ENCODE data around the gene SLC7A5.
"Not testable (repeated sequence)": the region's sequence is repeated elsewhere in the genome, so short reads cannot be mapped to it uniquely, and the experiment has no call there.

Gene SLC7A5

DNA sequence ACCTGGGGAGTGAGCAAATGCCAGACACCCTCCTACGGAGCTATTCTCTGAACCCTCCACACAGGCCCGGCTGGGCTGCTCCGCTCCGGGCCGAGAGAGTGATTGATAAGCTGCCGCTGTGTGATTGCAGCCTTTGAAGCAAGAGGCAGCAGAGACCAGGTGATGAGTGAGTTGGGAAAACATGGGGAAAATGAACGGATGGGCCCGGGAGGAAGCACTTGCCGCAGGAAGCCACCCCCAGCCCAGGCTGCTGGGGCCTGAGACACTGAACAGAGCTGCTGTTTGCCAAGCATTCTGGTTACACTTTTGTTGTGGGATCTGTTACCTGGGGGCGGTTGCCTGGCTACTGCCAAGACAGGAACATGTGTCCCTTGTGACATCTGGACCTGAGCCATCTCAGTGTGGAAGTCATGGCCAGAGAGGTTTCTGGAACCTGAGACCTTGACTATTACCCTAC lies 57.1 kb downstream of the SLC7A5 start:
- H3K4me1 ChIP-seq (ENCODE audit: control insufficient read depth, insufficient read depth, low read length, poor library complexity, severe bottlenecking) = no peaks in the 10 kb centered on the region

DNA sequence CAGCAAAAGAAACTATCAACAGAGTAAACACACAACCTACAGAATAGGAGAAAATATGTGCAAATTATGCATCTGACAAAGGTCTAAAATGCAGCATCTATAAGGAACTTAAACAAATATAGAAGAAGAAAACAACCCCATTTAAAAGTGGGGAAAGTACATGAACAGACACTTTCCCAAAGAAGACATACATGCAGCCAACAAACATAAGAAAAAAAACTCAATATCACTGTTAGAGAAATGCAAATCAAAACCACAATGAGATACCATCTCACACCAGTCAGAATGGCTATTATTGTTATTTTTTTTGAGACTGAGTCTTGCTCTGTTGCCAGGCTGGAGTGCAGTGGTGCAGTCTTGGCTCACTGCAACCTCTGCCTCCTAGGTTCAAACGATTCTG lies 57.9 kb downstream of the SLC7A5 start:
- not testable (repeated sequence) for H3K4me1 ChIP-seq (ENCODE audit: control insufficient read depth, insufficient read depth, low read length, poor library complexity, severe bottlenecking); H3K27me3 ChIP-seq (replicated peaks; ENCODE audit: control insufficient read depth, insufficient read depth, low read length, poor library complexity, severe bottlenecking); DNase-seq; H3K27ac ChIP-seq (ENCODE audit: insufficient read depth, low read length, poor library complexity, severe bottlenecking); H3K4me3 ChIP-seq (ENCODE audit: insufficient read depth, low read depth, low read length, poor library complexity, severe bottlenecking); H3K9me3 ChIP-seq (ENCODE audit: control insufficient read depth, low read length); H3K36me3 ChIP-seq (ENCODE audit: control insufficient read depth, insufficient read depth, low read length)

More for the DNA sequence above, 57.1 kb downstream of the SLC7A5 start:
- no peak for DNase-seq
- Histone ChIP-seq H3K36me3 (ENCODE audit: control insufficient read depth, insufficient read depth, low read length) (no peaks in the 10 kb centered on the region), H3K9me3 (ENCODE audit: control insufficient read depth, low read length) (no peaks in the 10 kb centered on the region), H3K27ac (ENCODE audit: insufficient read depth, low read length, poor library complexity, severe bottlenecking) (no peak overlapping the region), H3K27me3 (replicated peaks; ENCODE audit: control insufficient read depth, insufficient read depth, low read length, poor library complexity, severe bottlenecking) (no peaks in the 10 kb centered on the region), H3K4me3 (ENCODE audit: insufficient read depth, low read depth, low read length, poor library complexity, severe bottlenecking) (no peak overlapping the region)

DNA sequence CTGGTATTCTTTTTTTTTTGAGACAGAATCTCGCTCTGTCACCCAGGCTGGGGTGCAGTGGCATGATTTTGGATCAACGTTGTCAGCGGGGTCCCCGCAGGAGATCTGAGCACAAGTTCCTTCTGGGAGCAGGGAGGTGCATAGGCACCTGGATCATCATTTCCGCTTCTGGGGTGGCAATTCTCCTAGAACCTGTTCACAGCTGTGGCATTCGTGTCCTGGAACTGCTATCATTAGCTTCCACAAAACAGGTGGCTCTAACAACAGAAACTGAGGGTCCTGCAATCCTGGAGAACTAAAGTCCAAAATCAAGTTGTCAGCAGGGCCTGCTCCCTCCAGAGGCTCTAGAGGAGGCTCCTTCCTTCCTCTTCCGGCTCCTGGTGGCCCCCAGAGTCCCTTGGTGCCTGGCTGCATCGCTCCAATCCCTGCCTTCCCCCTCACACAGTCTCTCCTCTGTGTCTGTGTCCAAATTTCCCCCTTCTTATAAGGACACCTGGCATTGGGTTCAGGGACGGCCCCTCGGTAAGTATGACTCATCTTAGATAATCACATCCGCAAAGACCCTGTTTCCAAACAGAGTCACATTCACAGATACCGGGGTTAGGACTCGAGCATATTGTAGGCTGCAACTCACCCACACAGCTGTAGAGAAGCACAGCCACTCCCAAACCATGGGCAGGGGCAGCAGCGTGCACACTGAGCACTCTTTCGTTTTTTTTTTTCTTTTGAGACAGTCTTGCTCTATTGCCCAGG lies 60.0 kb downstream of the SLC7A5 start:
- no peak for DNase-seq
- Histone ChIP-seq H3K27me3 (replicated peaks; ENCODE audit: control insufficient read depth, insufficient read depth, low read length, poor library complexity, severe bottlenecking) (no peaks in the 10 kb centered on the region), H3K4me1 (ENCODE audit: control insufficient read depth, insufficient read depth, low read length, poor library complexity, severe bottlenecking) (peaks cover 8% of the 10 kb centered on the region), H3K9me3 (ENCODE audit: control insufficient read depth, low read length) (no peaks in the 10 kb centered on the region), H3K27ac (ENCODE audit: insufficient read depth, low read length, poor library complexity, severe bottlenecking) (no peak overlapping the region), H3K4me3 (ENCODE audit: insufficient read depth, low read depth, low read length, poor library complexity, severe bottlenecking) (no peak overlapping the region), H3K36me3 (ENCODE audit: control insufficient read depth, insufficient read depth, low read length) (no peaks in the 10 kb centered on the region)

DNA sequence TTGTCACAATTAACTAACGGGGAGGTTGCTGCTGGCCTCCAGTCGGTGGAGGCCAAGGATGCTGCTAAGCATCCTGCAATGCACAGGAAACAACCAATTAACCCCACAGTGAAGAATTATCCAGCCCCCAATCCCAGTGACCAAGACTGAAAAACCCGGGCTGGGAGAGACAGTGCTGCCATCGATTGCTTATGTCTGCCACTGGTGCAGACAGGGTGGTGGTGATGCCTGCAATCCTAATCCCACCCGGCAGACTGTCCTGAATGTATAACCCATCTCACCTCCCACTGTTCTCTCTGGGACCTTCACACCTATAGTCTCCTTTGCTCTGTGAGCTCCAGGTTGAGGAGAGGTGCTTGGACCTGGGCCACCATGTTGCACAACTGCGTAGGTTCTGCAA lies 61.2 kb downstream of the SLC7A5 start:
- H3K9me3 ChIP-seq (ENCODE audit: control insufficient read depth, low read length) = no peaks in the 10 kb centered on the region
- H3K27me3 ChIP-seq (replicated peaks; ENCODE audit: control insufficient read depth, insufficient read depth, low read length, poor library complexity, severe bottlenecking) = no peaks in the 10 kb centered on the region
- no peaks in the 10 kb centered on the region for H3K36me3 ChIP-seq (ENCODE audit: control insufficient read depth, insufficient read depth, low read length)
- no peak overlapping the region for H3K4me3 ChIP-seq (ENCODE audit: insufficient read depth, low read depth, low read length, poor library complexity, severe bottlenecking)
- peaks cover 8% of the 10 kb centered on the region for H3K4me1 ChIP-seq (ENCODE audit: control insufficient read depth, insufficient read depth, low read length, poor library complexity, severe bottlenecking)
- H3K27ac ChIP-seq (ENCODE audit: insufficient read depth, low read length, poor library complexity, severe bottlenecking) = no peak overlapping the region
- no peak for DNase-seq

DNA sequence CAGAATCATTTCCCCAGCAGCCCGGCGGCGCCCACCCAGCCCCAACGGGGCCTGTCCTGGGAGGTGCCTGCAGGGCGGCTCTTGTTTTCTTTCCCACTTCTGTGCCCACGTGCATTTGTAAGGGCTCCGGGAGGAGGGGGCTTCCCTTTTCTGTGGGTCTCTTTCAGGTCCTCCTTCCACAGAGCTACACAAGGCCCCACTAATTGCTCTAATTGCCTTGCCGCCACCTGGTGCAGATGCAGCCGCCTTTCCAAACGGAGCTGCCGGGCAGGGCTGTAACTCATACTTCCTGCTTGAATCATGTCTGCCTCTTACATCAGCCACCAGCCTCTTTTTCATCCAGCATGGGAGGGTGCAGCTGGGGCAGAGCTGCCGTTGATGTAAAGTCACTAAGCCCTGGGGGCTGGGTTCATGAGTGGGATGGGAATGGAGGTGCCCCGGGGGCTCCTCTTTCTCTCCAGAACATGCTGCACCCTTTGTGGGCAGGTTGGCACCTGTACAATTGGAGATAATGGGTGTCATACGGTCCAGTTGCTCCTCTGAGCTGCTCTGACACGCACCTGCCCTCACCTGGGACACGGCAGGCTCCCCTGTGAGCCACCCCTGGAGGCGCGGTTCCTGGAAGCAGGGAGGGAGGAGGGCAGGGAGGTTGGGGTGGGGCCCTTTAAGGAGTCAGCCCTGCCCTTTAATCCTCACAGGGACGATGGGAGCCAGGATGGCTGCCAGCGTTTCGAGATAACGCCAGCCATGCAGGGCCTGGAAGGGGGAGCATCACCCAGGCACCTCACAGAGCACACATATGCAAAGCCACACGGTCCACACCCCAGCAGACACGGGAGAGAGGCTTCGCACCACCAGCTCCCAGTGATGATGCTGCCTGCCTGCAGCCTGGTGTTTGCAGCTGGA lies 62.4 kb downstream of the SLC7A5 start:
- H3K27me3 ChIP-seq (replicated peaks; ENCODE audit: control insufficient read depth, insufficient read depth, low read length, poor library complexity, severe bottlenecking) = no peaks in the 10 kb centered on the region
- no peaks in the 10 kb centered on the region for H3K36me3 ChIP-seq (ENCODE audit: control insufficient read depth, insufficient read depth, low read length)
- no peak overlapping the region for H3K27ac ChIP-seq (ENCODE audit: insufficient read depth, low read length, poor library complexity, severe bottlenecking)
- DNase-seq = no peak
- peaks cover 8% of the 10 kb centered on the region for H3K4me1 ChIP-seq (ENCODE audit: control insufficient read depth, insufficient read depth, low read length, poor library complexity, severe bottlenecking)
- no peaks in the 10 kb centered on the region for H3K9me3 ChIP-seq (ENCODE audit: control insufficient read depth, low read length)
- peak overlapping the region; percentile 40 for H3K4me3 ChIP-seq (ENCODE audit: insufficient read depth, low read depth, low read length, poor library complexity, severe bottlenecking)

DNA sequence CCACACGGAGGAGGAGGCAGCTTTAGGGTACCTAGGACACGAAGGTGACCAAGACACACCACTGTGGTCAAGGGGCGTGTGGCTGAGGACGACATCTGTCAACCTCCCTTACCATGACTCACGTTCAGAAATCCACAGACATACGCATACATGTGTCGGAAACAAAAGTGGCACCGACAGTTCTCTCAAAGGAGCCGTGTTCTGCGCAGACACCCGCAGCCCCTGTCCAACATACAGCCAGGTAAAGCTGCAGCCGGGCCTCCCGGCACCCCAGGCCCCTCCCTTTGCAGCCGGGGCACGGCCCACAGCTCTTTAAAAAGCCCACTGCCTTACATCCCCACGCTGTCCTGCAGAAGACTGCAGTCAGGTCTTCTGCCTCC lies 63.1 kb downstream of the SLC7A5 start:
- Histone ChIP-seq H3K27me3 (replicated peaks; ENCODE audit: control insufficient read depth, insufficient read depth, low read length, poor library complexity, severe bottlenecking) (no peaks in the 10 kb centered on the region), H3K9me3 (ENCODE audit: control insufficient read depth, low read length) (no peaks in the 10 kb centered on the region), H3K4me3 (ENCODE audit: insufficient read depth, low read depth, low read length, poor library complexity, severe bottlenecking) (peak overlapping the region; percentile 40), H3K27ac (ENCODE audit: insufficient read depth, low read length, poor library complexity, severe bottlenecking) (no peak overlapping the region), H3K4me1 (ENCODE audit: control insufficient read depth, insufficient read depth, low read length, poor library complexity, severe bottlenecking) (peaks cover 8% of the 10 kb centered on the region), H3K36me3 (ENCODE audit: control insufficient read depth, insufficient read depth, low read length) (no peaks in the 10 kb centered on the region)
- DNase-seq = no peak

DNA sequence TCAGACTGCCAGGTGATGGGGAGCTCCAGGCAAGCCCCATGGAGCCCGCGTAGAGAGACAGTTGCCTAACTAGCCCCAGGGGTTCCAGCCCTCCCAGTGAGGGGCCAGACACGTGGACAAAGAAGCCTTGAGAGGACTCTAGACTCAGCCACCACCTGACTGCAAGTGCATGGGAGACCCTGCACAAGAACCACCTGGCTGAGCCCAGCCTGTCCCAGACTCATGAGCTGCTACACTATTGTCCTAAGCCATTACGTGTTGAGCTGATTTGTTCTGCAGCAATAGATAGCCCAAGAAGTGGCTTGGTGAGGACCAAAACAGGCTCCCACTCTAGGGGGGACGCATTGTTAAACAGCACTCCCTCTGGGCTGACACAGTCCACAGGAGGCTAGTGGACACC lies 65.9 kb downstream of the SLC7A5 start:
- DNase-seq = no peak
- H3K4me1 ChIP-seq (ENCODE audit: control insufficient read depth, insufficient read depth, low read length, poor library complexity, severe bottlenecking) = peaks cover 8% of the 10 kb centered on the region
- no peaks in the 10 kb centered on the region for H3K27me3 ChIP-seq (replicated peaks; ENCODE audit: control insufficient read depth, insufficient read depth, low read length, poor library complexity, severe bottlenecking)
- H3K9me3 ChIP-seq (ENCODE audit: control insufficient read depth, low read length) = no peaks in the 10 kb centered on the region
- no peak overlapping the region for H3K27ac ChIP-seq (ENCODE audit: insufficient read depth, low read length, poor library complexity, severe bottlenecking)
- no peaks in the 10 kb centered on the region for H3K36me3 ChIP-seq (ENCODE audit: control insufficient read depth, insufficient read depth, low read length)
- H3K4me3 ChIP-seq (ENCODE audit: insufficient read depth, low read depth, low read length, poor library complexity, severe bottlenecking) = no peak overlapping the region

DNA sequence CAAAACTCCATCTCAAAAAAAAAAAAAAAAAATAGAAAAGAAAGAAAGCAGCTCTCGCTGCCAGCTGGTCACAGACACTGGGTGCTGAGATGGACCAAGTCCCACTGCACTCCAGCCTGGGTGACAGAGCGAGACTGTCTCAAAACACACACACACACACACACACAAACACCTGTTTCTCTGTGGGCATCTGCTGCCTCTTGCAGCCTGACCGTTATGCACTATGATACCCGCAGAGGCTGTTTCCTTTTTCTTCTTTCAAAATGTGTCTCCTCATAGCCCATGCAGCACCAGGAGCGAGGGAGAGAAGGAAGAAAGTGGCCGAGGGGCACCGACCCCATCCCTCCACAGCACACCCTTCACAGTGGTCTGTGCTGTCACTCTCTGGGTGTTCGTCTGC lies 66.6 kb downstream of the SLC7A5 start:
- no peaks in the 10 kb centered on the region for H3K9me3 ChIP-seq (ENCODE audit: control insufficient read depth, low read length)
- DNase-seq = no peak
- H3K4me1 ChIP-seq (ENCODE audit: control insufficient read depth, insufficient read depth, low read length, poor library complexity, severe bottlenecking) = peaks cover 8% of the 10 kb centered on the region
- no peaks in the 10 kb centered on the region for H3K27me3 ChIP-seq (replicated peaks; ENCODE audit: control insufficient read depth, insufficient read depth, low read length, poor library complexity, severe bottlenecking)
- H3K27ac ChIP-seq (ENCODE audit: insufficient read depth, low read length, poor library complexity, severe bottlenecking) = no peak overlapping the region
- H3K4me3 ChIP-seq (ENCODE audit: insufficient read depth, low read depth, low read length, poor library complexity, severe bottlenecking) = no peak overlapping the region
- no peaks in the 10 kb centered on the region for H3K36me3 ChIP-seq (ENCODE audit: control insufficient read depth, insufficient read depth, low read length)

DNA sequence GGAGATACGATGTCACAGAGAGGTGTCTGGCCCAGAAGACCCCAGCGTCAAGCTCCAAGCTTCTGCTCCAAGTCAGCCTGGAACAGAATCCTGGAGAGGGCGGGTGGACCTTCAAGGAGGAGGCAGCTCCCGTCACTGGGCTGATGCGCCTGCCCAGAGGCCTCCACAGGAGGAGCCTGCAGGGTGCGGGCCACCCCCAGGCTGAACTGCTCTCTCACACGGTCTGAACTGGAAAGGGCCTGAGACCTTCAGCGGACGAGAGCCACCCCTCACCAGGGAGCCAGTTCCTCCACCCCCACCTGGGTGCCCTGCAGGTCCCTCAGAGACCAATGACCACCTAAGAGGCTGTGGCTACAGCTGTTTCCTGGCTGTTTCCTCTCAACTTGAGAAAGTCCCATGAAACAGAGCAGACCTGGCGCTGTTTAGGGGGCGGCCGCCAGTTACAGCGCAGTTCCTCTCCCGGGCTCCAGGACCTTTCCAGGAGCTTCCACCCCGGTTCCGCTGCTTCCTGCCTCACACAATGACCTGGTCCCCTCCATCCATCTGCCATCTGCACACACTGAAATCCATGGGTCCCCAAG lies 67.5 kb downstream of the SLC7A5 start:
- DNase-seq = no peak
- Histone ChIP-seq H3K9me3 (ENCODE audit: control insufficient read depth, low read length) (no peaks in the 10 kb centered on the region), H3K27ac (ENCODE audit: insufficient read depth, low read length, poor library complexity, severe bottlenecking) (no peak overlapping the region), H3K4me3 (ENCODE audit: insufficient read depth, low read depth, low read length, poor library complexity, severe bottlenecking) (no peak overlapping the region), H3K36me3 (ENCODE audit: control insufficient read depth, insufficient read depth, low read length) (no peaks in the 10 kb centered on the region), H3K27me3 (replicated peaks; ENCODE audit: control insufficient read depth, insufficient read depth, low read length, poor library complexity, severe bottlenecking) (no peaks in the 10 kb centered on the region), H3K4me1 (ENCODE audit: control insufficient read depth, insufficient read depth, low read length, poor library complexity, severe bottlenecking) (peaks cover 4% of the 10 kb centered on the region)

DNA sequence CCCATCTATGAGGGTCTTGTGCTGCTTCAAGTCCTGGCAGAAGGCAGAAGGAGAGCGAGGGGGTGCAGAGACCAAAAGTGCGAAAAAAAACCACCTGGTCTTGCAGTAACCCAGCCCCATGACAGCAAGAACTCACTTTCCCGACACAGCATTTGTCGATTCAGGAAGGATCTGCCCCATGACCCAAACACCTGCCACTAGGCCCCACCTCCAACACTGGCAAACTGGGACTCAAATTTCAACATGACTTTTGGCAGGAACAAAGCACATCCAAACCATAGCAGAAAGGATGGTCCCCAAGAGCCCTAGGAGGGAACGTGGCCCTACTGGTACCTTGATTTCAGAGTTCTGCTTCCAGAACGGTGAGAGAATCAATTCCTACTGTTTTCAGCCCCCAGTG lies 68.8 kb downstream of the SLC7A5 start:
- Histone ChIP-seq H3K4me3 (ENCODE audit: insufficient read depth, low read depth, low read length, poor library complexity, severe bottlenecking) (no peak overlapping the region), H3K27me3 (replicated peaks; ENCODE audit: control insufficient read depth, insufficient read depth, low read length, poor library complexity, severe bottlenecking) (no peaks in the 10 kb centered on the region), H3K36me3 (ENCODE audit: control insufficient read depth, insufficient read depth, low read length) (no peaks in the 10 kb centered on the region), H3K9me3 (ENCODE audit: control insufficient read depth, low read length) (no peaks in the 10 kb centered on the region), H3K27ac (ENCODE audit: insufficient read depth, low read length, poor library complexity, severe bottlenecking) (no peak overlapping the region), H3K4me1 (ENCODE audit: control insufficient read depth, insufficient read depth, low read length, poor library complexity, severe bottlenecking) (no peaks in the 10 kb centered on the region)
- DNase-seq = no peak
